Measurements from ENCODE around the gene ABL1.
A peak's percentile ranks its signal among the peaks of the same experiment; 100 is the strongest.

The ABL1 gene

DNA sequence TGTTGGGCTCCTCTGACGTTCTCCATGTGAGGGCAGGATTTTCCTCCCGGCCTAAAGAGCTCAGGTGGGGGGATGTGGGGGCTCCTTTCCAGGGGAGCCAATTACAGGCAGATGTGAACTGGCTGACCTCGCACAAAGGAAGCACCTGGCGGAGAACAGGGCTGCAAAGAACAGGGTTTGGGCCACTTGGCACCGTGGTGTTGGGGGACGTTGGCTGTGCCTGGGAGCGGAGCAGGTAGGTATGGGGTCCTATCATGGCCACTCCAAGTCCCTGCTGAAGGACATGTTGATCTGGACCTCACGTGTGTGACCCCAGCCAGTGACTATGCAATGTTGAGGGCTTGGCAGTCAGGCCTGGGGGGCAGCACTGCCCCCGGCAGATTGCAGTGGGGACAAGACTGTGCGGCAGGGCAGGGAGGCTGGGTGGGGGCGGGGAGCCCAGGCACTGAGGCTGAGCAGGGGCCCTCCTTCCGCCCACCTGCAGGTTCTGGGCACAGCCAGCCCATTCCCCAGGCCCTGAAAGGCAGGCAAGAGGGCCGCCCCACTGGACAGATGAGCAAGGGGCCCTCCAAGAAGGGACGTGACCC lies 84.6 kb downstream of the ABL1 start:
- DNase-seq, result no peak

DNA sequence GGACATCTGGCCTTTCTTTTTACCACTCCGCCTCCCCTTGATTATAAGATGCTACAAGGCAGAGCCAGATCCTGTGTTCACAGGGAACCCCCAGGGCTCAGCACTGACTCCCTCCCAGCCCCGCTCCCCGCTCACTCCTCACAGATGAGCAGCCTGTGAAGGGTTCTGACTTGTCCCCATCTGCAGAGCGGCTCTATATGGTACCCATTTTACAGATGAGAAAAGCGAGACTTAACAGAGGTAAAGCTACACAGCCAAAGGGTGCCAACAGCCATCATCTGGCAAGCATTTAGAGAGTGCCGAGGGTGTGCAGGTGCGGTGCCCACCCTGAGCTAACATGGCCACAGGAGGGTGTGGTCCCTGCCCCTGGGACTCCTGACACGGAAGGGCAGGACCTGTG lies 85.2 kb downstream of the ABL1 start:
- DNase-seq, result no peak

DNA sequence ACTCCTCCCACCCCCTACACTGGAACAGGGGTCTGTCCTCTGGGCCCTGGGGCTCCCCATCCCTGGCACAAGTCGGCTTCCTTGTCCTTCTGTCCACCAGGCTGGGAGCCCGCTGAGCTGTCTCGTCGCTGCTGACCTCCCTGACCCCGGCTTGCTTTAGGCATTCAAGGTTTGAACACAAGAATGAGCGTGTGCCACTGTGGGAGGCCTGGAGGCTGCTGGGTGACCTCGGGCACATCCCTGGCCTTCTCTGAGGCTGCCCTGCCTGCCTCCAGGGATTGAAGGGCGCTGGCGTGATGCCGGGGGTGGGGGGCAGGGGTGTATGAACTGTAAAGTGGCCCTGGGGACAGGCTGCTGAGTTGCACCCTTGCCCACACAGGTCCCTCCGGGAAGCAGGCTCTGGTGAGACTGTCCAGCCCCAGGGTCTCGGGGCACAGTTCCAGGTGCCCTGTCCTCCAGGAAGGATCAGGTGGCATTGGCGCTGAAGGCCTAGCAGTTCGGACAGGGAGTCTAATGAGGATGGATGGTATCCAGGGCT lies 85.8 kb downstream of the ABL1 start:
- DNase-seq, result no peak

DNA sequence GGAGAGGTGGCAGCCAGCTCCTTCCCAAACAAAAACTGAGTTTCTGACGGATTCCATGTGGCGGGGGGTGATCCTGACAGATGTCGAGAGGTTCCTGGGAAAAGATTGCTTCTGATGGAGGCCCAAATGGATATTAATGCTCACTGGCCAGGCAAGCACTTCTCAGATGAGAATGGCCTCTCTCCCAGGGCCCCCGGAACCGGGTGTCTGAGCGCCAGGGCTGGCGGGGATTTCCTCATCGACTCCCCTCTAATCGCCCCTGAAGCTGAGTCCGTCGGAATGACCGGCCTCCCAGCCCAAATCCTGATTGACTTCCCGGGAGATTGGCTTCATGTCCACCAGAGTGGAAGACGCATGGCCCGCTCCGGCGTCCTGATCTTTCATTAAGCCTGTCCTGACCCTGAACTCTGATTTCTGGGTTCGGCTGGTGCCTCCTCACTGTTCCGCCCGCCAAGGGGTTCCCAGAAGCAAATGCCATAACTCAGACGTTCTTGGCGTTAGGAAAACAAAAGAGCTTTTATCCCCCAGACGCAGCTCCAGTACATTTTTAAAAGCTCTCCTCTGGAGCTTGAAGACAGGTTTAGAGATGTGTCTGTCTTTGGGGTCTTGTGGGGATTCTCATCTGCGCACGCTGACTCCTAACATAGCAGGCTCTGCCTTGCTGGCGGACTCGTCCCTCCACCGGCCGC lies 86.4 kb downstream of the ABL1 start:
- peak; percentile 39 for DNase-seq

DNA sequence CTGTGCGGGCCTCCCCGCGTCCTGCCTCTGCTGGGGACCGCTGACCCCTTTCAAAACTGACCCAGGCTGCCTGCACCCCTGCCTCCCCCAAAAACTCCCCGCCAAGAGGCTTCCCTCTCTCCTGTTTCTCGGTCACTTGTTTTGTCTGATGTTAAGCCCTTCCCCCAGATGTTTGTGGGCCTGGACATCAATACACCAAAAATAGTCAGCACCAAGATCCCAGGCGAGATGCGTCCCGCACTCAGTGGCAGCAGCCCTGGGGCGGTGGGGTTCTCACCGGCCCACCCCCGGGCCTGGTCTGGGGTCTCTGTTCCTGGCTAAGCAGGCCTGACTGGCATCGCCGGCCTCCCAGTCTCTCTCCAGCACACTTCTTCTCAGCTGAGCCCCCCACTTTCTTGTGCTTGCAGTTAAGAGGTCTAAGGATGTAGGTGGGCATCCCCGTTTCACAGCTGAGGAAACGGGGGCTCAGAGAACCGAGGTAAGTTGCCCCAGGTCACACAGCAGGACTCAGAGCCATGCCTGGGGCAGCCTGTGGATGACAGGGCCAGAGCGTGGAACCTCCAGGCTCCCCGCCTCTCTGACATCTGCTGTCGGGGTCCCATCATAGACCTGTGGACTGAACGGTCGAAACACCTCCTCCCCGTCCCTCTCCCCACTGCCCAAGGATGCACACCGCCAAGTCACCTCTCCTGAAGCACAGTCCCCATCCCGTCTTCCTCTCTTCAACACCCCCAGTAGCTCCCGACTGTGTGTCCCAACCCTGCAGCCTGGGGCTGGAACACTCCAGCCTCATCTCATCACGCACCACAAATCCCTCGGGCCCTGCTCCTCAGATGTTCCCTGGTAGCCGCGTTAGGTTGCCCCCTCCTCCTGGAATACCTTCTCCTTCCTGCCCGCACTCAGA lies 87.2 kb downstream of the ABL1 start:
- no peak for DNase-seq

DNA sequence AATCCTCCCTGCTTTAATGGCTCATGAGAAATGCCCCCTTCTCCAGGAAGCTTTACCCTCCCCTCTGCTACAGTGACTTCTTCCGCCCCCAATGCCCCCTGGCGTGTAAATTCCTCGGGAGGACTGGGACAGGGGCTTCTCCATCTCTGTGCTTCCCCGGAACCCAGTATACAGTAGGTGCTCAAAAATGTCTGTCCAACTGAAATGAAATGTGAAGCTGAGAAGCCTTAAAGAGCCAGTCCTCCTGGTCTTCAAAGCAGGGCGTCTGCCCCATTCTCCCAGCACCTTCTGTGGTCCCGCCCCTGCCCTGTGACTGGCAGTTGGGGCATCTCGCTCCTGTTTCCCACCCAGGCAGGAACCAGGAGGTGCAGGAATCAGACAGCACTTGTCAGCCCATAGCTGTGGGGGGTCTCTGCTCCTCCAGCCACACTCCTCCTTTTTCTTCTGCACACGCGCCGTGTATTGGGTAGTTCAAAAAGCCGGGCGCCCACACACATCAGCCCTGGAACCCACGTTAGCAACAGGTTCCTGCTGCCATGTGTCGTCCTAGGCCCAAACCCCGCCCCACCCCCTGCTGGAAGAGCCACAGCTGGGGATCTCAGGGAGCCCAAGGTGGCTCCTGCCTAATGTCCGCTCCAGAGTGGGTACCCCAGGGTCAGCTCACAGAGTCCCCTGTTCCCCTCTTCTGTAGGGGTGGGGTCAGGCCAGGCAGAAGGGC lies 88.0 kb downstream of the ABL1 start:
- DNase-seq, result no peak

DNA sequence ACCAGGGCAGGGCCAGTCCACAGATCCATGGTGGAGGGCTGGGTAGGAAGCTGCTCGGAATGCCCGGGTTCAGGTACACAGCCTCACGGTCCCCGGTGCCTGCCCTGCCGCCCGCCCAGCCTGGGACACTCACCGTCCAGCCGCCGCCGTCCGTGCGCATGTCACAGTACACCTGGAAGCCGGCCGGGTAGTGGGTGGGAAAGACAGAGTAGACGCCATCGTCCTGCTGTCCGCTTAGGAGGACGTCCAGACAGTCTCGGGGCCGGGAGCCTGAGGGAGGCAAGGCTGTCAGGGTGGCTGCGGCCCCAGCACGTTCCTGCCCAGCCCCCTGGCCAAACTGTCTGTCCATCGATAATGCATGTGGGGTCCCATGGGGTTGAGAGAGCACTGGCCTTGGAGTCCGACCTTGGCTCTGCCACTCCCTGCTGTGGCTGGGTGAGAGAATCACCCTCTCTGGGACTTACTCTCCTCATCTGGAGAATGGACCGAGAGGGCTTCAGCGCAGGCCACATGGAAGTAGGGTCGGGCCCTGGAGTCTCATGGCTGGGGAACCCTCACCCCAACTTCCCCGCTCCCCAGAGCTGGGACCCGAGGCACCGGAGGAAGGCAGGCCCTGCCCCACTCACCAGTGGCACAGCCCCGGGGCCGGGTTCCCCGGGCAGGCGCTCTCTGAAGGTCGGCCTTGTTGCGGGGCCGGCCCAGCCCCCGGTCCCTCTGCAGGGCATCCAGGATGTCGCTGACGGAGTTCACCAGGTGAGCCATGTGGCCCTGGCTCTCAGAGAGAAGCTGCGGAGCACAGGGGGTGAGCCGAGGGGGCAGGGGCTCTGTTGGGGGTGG lies 88.8 kb downstream of the ABL1 start:
- no peak for DNase-seq

DNA sequence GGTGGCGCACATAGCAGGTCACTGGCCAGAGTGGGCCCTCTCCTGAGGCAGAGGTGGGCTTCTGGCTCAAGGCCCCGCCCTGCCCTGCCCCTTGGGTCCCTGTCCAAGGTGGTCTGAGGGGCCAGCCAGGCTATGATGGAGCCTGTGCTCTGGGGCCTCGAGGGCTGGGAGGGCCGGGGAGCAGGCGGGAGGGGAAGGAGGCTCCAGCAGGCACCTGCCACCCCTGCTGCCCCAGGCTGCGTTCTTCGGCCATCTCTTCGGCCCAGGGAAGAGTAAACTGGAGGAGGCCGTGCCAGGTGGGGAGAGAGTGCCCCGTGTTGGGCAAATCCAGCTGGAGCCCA lies 89.4 kb downstream of the ABL1 start:
- no peak for DNase-seq

DNA sequence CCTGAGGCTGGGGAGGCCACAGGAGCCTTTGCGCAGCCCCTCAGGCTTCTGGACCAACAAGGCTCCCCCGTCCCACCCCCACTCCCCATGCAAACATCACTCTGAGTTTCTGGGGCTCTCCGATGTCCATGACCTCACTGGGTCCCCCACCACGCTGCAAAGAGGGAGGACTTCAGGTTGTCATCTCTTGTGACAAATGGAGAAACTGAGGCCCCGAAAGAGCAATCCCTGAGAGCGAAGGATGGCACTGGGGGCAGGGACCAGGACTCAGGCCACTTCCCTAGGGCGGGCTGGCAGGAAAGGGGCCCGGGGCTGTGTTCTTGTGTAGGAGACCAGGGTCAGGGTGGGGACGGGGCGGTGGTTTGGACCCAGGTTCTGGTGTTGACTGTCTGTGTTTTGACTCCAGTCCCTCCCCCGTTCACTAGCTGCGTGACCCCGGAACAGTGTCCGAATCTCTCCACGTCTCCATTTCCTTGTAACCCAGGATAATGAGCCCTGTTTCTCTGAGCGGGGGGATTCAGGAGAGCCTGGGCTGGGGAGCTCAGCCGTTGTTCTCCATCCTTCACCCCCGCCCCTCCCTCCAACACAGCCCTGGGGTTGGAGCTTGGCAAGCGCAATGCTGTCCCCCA lies 90.1 kb downstream of the ABL1 start:
- DNase-seq, result no peak

DNA sequence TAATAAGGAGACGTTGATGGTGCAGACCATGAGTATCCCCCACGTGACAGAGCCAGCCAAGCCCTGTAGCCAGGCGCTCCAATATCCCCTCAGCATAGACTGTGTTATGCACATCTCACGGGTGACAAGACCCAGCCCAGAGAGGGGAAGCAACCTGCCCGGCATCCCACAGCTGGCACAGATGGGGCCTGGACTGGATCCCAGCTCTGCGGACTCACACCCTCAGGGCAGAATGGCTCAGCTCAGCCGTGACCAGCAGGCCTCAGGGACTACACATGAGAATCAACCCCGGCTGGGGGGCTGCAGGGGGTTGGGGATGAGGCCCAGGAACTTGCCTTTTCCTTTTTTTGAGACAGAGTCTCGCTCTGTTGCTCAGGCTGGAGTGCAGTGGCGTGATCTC lies 92.3 kb downstream of the ABL1 start:
- DNase-seq, result no peak

DNA sequence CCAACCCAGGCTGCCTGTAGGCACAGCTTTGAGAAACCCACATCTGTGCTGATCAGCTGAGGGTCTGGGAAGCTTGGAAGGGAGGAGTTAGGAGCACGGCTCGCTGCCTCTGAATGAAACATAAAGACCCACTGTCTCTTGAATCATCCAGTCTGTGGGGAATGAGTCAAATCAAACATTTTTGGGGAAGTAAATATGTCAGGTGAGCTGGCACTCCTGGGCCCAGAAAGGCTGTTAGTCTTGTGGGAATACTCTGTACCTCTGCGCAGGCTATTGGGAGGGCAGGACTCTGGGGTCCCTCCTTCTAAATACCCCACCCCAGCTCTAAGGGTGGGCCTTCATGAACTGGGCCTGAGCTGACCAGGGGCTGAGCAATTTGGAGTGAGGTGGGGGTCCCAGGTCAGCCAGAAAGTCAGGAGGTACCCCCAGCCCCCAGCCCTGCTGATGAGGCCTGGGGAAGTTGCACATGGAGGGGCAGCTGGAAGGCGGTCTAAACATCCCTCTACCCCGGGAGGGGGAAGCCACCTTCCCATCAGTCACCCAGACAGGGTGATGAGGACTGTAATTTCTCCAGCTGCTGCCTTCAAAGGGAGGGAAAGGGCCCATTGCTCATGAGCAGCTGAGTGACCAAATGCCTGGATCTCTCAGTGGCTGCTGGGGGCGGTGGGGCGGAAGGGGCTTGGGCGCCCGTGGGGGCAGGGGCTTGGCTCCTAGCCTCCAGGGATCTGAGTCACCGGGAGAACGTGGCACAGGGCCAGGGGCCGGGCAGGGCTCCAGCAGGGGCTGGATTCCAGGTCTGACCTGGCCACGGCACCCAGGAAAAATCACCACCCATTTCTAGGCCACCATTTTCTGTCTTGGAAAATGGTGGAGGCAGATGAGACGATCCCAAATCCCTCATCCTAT lies 93.2 kb downstream of the ABL1 start:
- no peak for DNase-seq

DNA sequence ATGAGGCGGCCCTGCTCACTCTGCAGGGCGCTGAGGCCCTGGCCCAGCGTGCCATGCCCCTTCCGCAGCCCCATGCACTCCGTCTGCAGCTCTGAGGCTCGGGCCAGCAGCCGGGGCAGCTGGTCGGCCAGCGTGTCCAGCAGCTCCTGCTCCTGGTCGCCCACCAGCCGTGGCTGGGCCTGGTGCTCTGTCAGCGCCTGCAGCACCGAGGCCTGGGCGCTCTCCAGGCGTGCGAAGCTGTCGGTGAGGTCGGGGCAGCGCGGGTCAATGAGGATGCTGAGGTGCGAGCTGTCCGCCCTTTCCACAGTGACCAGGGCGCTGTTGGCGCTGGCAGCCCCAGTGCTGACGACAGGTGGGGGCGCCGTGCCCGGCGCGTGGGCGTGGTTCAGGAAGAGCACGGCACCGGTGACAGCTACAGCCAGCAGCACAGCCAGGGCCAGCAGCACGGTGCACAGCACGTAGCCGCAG lies 94.6 kb downstream of the ABL1 start:
- no peak for DNase-seq

DNA sequence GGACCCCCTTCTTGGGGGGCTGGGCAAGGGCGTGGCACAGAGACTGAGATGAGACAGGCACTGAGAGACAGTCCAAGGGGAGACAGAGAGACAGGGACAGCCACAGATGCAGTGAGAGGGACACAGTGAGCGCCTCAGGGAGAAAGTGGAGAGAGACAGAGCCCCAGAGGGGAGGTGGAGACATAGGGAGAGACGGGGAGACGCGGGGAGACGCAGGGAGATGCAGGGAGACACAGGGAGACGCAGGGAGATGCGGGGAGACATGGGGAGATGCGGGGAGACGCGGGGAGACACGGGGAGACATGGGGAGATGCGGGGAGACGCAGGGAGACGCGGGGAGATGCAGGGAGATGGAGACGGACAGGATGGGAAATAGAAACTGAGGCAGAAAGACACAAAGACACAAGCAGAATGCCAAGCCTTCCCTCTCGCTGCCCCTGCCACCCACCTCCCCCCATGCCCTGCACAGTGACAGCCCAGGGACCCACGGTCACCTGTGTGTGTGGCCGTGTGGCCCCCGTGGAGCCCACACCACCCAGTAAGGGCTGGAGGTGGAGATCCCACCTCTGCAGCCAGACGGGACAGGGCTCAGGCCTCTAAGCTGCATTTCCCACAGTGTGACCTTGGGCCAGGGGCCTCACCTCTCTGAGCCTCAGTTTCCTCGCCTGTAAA lies 95.2 kb downstream of the ABL1 start:
- DNase-seq, result no peak

DNA sequence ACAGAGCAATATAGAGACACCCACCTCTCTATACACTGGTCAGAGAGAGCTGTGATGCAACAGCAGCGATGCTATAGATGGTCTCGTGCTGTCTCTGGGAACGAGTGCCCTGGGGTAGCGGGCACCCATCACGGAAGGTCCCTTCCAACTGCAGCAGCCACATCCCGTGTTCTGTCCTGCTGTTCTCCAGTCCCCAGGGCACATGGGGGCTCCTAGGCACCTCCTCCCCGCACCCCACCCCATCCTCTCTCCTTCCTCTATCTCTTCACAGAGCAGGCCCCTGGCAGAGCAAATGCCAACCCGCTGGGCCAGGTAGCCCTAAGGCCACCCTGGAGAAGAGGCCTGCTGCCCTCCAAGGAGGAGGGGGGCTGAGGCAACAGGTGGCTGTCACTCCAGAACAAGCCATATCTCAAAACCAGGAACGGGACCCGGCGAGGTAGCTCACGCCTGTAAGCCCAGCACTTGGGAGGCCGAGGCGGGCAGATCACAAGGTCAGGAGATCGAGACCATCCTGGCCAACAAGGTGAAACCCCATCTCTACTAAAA lies 95.8 kb downstream of the ABL1 start:
- no peak for DNase-seq

DNA sequence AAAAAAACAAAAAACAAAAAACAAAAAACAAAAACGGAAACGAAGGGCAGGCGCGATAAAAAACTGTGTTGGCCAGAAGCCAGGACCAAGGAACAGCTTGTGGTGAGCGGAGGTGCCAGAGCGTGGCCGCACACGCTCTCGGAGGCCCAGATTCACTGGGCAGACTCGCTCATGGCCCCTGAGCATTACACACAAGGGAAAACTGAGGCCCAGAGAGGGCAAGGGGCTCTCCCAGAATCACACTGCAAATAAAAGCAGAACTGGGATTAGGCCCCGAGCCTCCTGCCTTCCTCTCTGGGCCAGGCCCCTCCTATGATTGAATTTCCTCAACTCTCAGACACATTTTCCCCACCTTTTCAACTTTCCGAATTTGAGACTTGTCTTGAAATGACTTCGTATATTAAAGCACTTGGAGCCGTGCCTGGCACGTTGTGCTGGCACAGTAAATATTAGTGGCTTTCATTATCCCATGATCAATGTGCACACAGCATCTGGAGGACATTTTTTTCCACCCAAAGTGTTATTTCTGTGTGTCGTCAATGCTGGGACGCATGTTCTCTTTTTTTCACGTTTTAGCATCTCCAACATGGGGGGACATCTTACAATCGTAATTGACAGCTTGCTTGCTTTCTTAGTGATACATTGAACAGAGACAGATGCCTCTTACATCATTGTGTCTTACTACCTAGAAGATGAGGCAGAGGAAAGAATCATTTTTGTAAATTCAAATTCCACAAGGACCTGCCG lies 96.6 kb downstream of the ABL1 start:
- DNase-seq, result no peak

DNA sequence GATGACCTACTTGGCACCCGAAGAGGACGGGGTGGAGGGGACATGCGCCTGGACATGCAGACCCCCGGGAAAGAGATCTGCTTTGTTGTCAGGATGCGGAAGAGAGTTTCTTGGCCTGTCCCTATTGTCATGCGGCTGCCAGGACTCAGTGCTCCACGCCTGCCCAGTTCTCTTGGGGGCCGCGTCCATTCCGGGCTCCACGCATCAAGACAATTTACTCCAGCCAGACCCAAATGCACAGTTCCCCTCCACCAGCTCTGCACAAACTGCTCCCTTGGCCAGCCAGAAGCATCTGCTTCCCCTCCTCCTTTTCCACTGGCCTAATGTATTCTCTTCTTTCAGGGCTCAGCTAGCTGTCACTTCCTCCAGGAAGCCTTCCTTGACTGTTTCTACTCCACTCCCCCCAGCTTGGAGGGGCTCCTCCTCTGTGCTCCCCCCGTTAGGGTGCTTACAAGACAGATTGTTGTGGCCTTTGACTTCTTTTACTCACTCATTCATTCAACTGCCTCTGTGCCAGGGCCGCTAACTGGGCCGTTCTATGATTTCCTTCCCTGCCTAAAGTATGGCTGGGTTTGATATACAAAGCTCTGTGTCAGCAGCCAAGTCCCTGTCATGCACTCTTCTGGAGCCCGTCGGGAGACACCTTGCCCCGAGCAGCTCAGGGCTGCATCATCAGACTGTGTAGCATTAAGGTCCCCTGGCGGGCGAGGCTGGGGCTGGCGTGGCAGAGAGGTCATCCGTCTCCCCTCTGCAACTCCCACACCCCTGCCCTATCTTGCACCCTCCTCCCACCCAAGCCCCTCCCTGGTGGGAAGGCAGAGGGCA lies 97.4 kb downstream of the ABL1 start:
- DNase-seq, result no peak
